C4-2B (cell line): ENCODE results near the gene GADD45A.

Experiments
- CTCF ChIP-seq: fragments of 450-650 bp; conservative IDR thresholded peaks from 2 replicates; pipeline ENCODE4 v1.5.1; 2017; ENCODE audit warnings: mild to moderate bottlenecking
- ZFX ChIP-seq: fragments of 450-650 bp; IDR thresholded peaks from 2 replicates; pipeline ENCODE4 v1.6.1; 2017

GRCh38 chr1:67695963-67696362, 11.0 kb downstream of the GADD45A start:
- no peak for TF ChIP-seq CTCF
- no peak for TF ChIP-seq ZFX
